OCI-LY1 (cell line): ENCODE measurements around the gene IQCK.

ENCODE experiments used
- H2AFZ ChIP-seq: fragments of 200-600 bp; sonication (generic), shearing (Covaris generic); 2 replicates; pipeline ENCODE4 v1.6.0; 2014; ENCODE audit warnings: antibody characterized with exemption, mild to moderate bottlenecking, low read length
- H3F3A ChIP-seq: fragments of 200-600 bp; sonication (generic), shearing (Covaris generic); 2 replicates; pipeline ENCODE4 v1.6.0; 2014; ENCODE audit warnings: mild to moderate bottlenecking, antibody characterized with exemption, low read length, moderate library complexity; ENCODE audit not compliant: insufficient read depth
- H3K27ac ChIP-seq: fragments of 200-600 bp; sonication (generic); 2 replicates; pipeline ENCODE4 v1.5.1; 2014; ENCODE audit warnings: low read length, mixed run types, mild to moderate bottlenecking, low read depth; ENCODE audit not compliant: poor library complexity, severe bottlenecking
- H3K27me3 ChIP-seq: fragments of 200-600 bp; sonication (generic); 2 replicates; pipeline ENCODE4 v1.6.0; 2014; ENCODE audit warnings: antibody characterized with exemption, mild to moderate bottlenecking, low read length, moderate library complexity; ENCODE audit not compliant: insufficient read depth
- H3K36me3 ChIP-seq: fragments of 200-600 bp; sonication (generic); 2 replicates; pipeline ENCODE4 v1.6.1; 2014; ENCODE audit warnings: mild to moderate bottlenecking, antibody characterized with exemption, low read length, moderate library complexity, mixed read lengths; ENCODE audit not compliant: insufficient read depth
- H3K4me1 ChIP-seq: fragments of 200-600 bp; sonication (generic); 2 replicates; pipeline ENCODE4 v1.5.1; 2014; ENCODE audit warnings: mild to moderate bottlenecking, low read length, moderate library complexity; ENCODE audit not compliant: insufficient read depth, severe bottlenecking
- H3K4me2 ChIP-seq: fragments of 200-600 bp; sonication (generic), shearing (Covaris generic); 2 replicates; pipeline ENCODE4 v1.6.1; 2014; ENCODE audit warnings: low read length
- H3K4me3 ChIP-seq: fragments of 200-600 bp; sonication (generic); 2 replicates; pipeline ENCODE4 v1.5.1; 2014; ENCODE audit warnings: low read length, low read depth, mild to moderate bottlenecking, mixed read lengths; ENCODE audit not compliant: poor library complexity, severe bottlenecking
- H3K79me2 ChIP-seq: fragments of 200-600 bp; shearing (Covaris generic); 2 replicates; pipeline ENCODE4 v1.6.1; 2016; ENCODE audit warnings: mixed run types, low read length, mixed read lengths; ENCODE audit not compliant: insufficient read depth
- H3K9ac ChIP-seq: fragments of 200-600 bp; sonication (generic), shearing (Covaris generic); 2 replicates; pipeline ENCODE4 v1.6.1; 2014; ENCODE audit warnings: mild to moderate bottlenecking, low read length, mixed read lengths
- H3K9me2 ChIP-seq: fragments of 200-600 bp; sonication (generic), shearing (Covaris generic); 2 replicates; pipeline ENCODE4 v1.6.1; 2014; ENCODE audit warnings: low read depth, mild to moderate bottlenecking, low read length, mixed read lengths
- H3K9me3 ChIP-seq: fragments of 200-600 bp; shearing (Covaris generic); 2 replicates; pipeline ENCODE4 v1.6.1; 2014; ENCODE audit warnings: low read length, mixed read lengths
- H4K20me1 ChIP-seq: fragments of 200-600 bp; sonication (generic), shearing (Covaris generic); 2 replicates; pipeline ENCODE4 v1.6.0; 2016; ENCODE audit warnings: mild to moderate bottlenecking, low read length; ENCODE audit not compliant: insufficient read depth
- CTCF ChIP-seq: fragments of 200-600 bp; sonication (generic), shearing (Covaris generic); IDR thresholded peaks from 2 replicates; pipeline ENCODE4 v1.5.1; 2017; ENCODE audit warnings: mild to moderate bottlenecking, antibody characterized with exemption, low read length, moderate library complexity, mixed read lengths
- EZH2 ChIP-seq: fragments of 200-600 bp; sonication (generic), shearing (Covaris generic); IDR thresholded peaks from 2 replicates; pipeline ENCODE4 v1.8.0; 2017; ENCODE audit warnings: borderline replicate concordance, mixed run types, mild to moderate bottlenecking, antibody characterized with exemption, low read length, moderate library complexity, mixed read lengths

The IQCK gene

GRCh38 chr16:19842426-19843157, 124.5 kb downstream of the IQCK start:
- no peaks in the 10 kb centered on the region for H3K9me3 ChIP-seq
- H3F3A ChIP-seq: no peaks in the 10 kb centered on the region
- no peak overlapping the region for H3K27ac ChIP-seq
- H3K9ac ChIP-seq: no peak overlapping the region
- no peaks in the 10 kb centered on the region for H3K36me3 ChIP-seq
- no peak overlapping the region for H2AFZ ChIP-seq
- no peaks in the 10 kb centered on the region for H3K79me2 ChIP-seq
- H3K4me1 ChIP-seq: no peaks in the 10 kb centered on the region
- no peak overlapping the region for H3K4me3 ChIP-seq
- no peaks in the 10 kb centered on the region for H3K9me2 ChIP-seq
- no peaks in the 10 kb centered on the region for H3K27me3 ChIP-seq
- H4K20me1 ChIP-seq: no peaks in the 10 kb centered on the region
- TF ChIP-seq CTCF (no peak), EZH2 (no peak)
- no peak overlapping the region for H3K4me2 ChIP-seq

GRCh38 chr16:19843371-19843770, 125.3 kb downstream of the IQCK start:
- Histone ChIP-seq H3K36me3 (no peaks in the 10 kb centered on the region), H3F3A (no peaks in the 10 kb centered on the region), H2AFZ (no peak overlapping the region), H3K27me3 (no peaks in the 10 kb centered on the region), H3K4me1 (no peaks in the 10 kb centered on the region), H3K4me2 (no peak overlapping the region), H3K9me3 (no peaks in the 10 kb centered on the region), H3K79me2 (no peaks in the 10 kb centered on the region), H3K27ac (no peak overlapping the region), H3K9ac (no peak overlapping the region), H3K9me2 (no peaks in the 10 kb centered on the region), H3K4me3 (no peak overlapping the region), H4K20me1 (no peaks in the 10 kb centered on the region)
- TF ChIP-seq EZH2: no peak
- no peak for TF ChIP-seq CTCF

GRCh38 chr16:19844945-19845641, 127.0 kb downstream of the IQCK start:
- Histone ChIP-seq H2AFZ (no peak overlapping the region), H3K4me1 (no peaks in the 10 kb centered on the region), H3K9me2 (no peaks in the 10 kb centered on the region), H3K9ac (no peak overlapping the region), H3K4me3 (no peak overlapping the region), H3F3A (no peaks in the 10 kb centered on the region), H3K4me2 (no peak overlapping the region), H3K79me2 (no peaks in the 10 kb centered on the region), H3K27me3 (no peaks in the 10 kb centered on the region), H3K36me3 (no peaks in the 10 kb centered on the region), H3K9me3 (no peaks in the 10 kb centered on the region), H3K27ac (no peak overlapping the region), H4K20me1 (no peaks in the 10 kb centered on the region)
- TF ChIP-seq CTCF (no peak), EZH2 (no peak)
